ENCODE measurements around the gene TSNAXIP1. TPM values are rescaled to one million over a fixed set of nuclear protein-coding genes. Genes with fewer than 3 reads are reported as not detected.

TSNAXIP1 gene
- total and polyA plus RNA-seq, 4 experiments from 2014 or later: 0.44 to 0.64 TPM; not detected in 2

DNA sequence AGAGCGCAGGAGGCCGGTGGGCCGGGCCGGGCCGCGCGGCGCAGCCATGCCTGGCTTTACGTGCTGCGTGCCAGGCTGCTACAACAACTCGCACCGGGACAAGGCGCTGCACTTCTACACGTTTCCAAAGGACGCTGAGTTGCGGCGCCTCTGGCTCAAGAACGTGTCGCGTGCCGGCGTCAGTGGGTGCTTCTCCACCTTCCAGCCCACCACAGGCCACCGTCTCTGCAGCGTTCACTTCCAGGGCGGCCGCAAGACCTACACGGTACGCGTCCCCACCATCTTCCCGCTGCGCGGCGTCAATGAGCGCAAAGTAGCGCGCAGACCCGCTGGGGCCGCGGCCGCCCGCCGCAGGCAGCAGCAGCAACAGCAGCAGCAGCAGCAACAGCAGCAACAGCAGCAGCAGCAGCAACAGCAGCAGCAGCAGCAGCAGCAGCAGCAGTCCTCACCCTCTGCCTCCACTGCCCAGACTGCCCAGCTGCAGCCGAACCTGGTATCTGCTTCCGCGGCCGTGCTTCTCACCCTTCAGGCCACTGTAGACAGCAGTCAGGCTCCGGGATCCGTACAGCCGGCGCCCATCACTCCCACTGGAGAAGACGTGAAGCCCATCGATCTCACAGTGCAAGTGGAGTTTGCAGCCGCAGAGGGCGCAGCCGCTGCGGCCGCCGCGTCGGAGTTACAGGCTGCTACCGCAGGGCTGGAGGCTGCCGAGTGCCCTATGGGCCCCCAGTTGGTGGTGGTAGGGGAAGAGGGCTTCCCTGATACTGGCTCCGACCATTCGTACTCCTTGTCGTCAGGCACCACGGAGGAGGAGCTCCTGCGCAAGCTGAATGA is 36.0 kb downstream of the TSNAXIP1 start:
- Mint-ChIP-seq H3K4me1 (peaks cover 27 to 52% (median 39%) of the 10 kb centered on the region in 4 donors), H3K27me3 (no peaks in the 10 kb centered on the region), H3K27ac (peak overlapping the region; percentile 94 to 99 (median 97)), H3K36me3 (peaks cover 0 to 17% of the 10 kb centered on the region in 2 donors), H3K9me3 (peaks cover 0 to 2% (median 0%) of the 10 kb centered on the region in 8 donors), H3K4me3 (peak overlapping the region; percentile 93 to 98 (median 94))
- DNase-seq: peak; percentile 67 to 87 (median 77)
- intact Hi-C loops (cut with micrococcal nuclease): loop anchor here (1.0 to 2.0 kb wide), 7 partner anchors 9 to 280 kb away; partner anchors contain the start of genes CTCF, PSKH1, RANBP10 and TSNAXIP1
- Histone ChIP-seq H3K36me3 (ENCODE audit: insufficient read depth, low read length) (no peaks in the 10 kb centered on the region), H3K27ac (ENCODE audit: low read depth, low read length) (peak overlapping the region; percentile 98), H3K9me3 (ENCODE audit: control insufficient read depth in 1 of 2, low read length in 2 of 2) (no peaks in the 10 kb centered on the region), H3K4me1 (ENCODE audit: insufficient read depth, low read length) (peaks cover 43% of the 10 kb centered on the region), H3K4me3 (ENCODE audit: low read length in 2 of 2) (peak overlapping the region; percentile 64 to 99), H3K27me3 (ENCODE audit: insufficient read depth, low read length) (no peaks in the 10 kb centered on the region)
- ChIA-PET CTCF (ENCODE audit: partially characterized antibody) (interaction anchor here (0.9 to 2.8 kb wide), 3 partner anchors 26 to 296 kb away, joined by 3 to 14 read pairs (median 4); no protein-coding TSS in a partner anchor), POLR2A (ENCODE audit: partially characterized antibody) (interaction anchor here (0.7 to 5.2 kb wide), 14 partner anchors 8 to 287 kb away, joined by 3 to 60 read pairs (median 6); partner anchors contain the start of genes ACD, CTCF, EDC4 and GFOD2)

DNA sequence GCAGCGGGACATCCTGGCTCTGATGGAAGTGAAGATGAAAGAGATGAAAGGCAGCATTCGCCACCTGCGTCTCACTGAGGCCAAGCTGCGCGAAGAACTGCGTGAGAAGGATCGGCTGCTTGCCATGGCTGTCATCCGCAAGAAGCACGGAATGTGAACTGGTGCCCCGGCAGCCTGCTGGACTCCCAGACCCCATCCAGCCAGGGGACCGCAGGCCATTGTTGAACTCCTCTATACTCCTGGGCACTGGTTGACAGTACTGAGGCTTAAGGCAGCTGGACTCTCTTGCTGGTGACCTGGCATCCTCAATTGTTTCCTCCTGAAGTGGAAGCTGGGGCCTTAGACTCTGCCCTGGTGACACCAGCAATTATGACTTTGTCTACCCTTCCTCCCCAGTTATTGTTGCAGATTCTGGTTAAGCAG is 36.7 kb downstream of the TSNAXIP1 start:
- Mint-ChIP-seq H3K4me1 (peaks cover 29 to 57% (median 44%) of the 10 kb centered on the region in 4 donors), H3K27me3 (no peaks in the 10 kb centered on the region), H3K36me3 (peaks cover 0 to 17% of the 10 kb centered on the region in 2 donors), H3K4me3 (peak overlapping the region; percentile 93 to 98 (median 94)), H3K27ac (peak overlapping the region; percentile 94 to 99 (median 97)), H3K9me3 (peaks cover 0 to 2% (median 0%) of the 10 kb centered on the region in 8 donors)
- ChIA-PET CTCF (ENCODE audit: partially characterized antibody) (interaction anchor here (0.9 to 3.3 kb wide), 4 partner anchors 10 to 296 kb away, joined by 3 to 14 read pairs (median 9); no protein-coding TSS in a partner anchor), POLR2A (ENCODE audit: partially characterized antibody) (interaction anchor here (0.9 to 5.2 kb wide), 14 partner anchors 8 to 362 kb away, joined by 3 to 60 read pairs (median 6); partner anchors contain the start of genes ACD, ATP6V0D1, CTCF and EDC4)
- Histone ChIP-seq H3K4me1 (ENCODE audit: insufficient read depth, low read length) (peaks cover 49% of the 10 kb centered on the region), H3K9me3 (ENCODE audit: control insufficient read depth in 1 of 2, low read length in 2 of 2) (no peaks in the 10 kb centered on the region), H3K27me3 (ENCODE audit: insufficient read depth, low read length) (no peaks in the 10 kb centered on the region), H3K27ac (ENCODE audit: low read depth, low read length) (peak overlapping the region; percentile 98), H3K4me3 (ENCODE audit: low read length in 2 of 2) (peak overlapping the region; percentile 64 to 99), H3K36me3 (ENCODE audit: insufficient read depth, low read length) (no peaks in the 10 kb centered on the region)
- DNase-seq: no peak
- intact Hi-C loops (cut with micrococcal nuclease): loop anchor here (1.0 to 2.0 kb wide), 2 partner anchors 92 to 281 kb away; partner anchors contain the start of gene CTCF

DNA sequence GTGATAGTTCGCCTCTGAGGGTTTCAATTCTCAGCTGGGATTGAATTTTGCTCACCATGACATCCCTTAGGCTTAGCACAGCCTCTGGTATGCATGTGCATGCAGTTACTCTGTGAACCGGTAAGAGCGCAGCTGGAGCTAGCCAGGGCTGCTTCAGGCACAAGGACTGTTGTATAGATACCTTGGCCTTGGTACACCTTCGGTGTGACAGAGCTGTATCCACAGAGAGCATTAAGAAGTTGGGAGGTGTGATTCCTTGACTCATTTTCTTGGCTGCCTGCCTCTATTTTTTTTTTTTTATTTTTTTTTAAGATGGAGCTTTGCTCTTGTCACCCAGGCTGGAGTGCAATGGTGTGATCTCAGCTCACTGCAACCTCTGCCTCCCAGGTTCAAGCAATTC is 37.8 kb downstream of the TSNAXIP1 start:
- H3K27me3 Mint-ChIP-seq: no peaks in the 10 kb centered on the region
- ChIA-PET CTCF (ENCODE audit: partially characterized antibody) (interaction anchor here (0.8 to 3.3 kb wide), 11 partner anchors 9 to 384 kb away, joined by 3 to 14 read pairs (median 4); partner anchors contain the start of genes EDC4, RANBP10 and TSNAXIP1), POLR2A (ENCODE audit: partially characterized antibody) (interaction anchor here (0.6 to 5.2 kb wide), 18 partner anchors 9 to 363 kb away, joined by 3 to 60 read pairs (median 4); partner anchors contain the start of genes ATP6V0D1, CARMIL2, CTCF and EDC4)
- Histone ChIP-seq H3K27me3 (ENCODE audit: insufficient read depth, low read length) (no peaks in the 10 kb centered on the region), H3K27ac (ENCODE audit: low read depth, low read length) (peak overlapping the region; percentile 98), H3K4me3 (ENCODE audit: low read length in 2 of 2) (no peak overlapping the region), H3K9me3 (ENCODE audit: control insufficient read depth in 1 of 2, low read length in 2 of 2) (no peaks in the 10 kb centered on the region), H3K4me1 (ENCODE audit: insufficient read depth, low read length) (peaks cover 52% of the 10 kb centered on the region), H3K36me3 (ENCODE audit: insufficient read depth, low read length) (no peaks in the 10 kb centered on the region)
- intact Hi-C loops (cut with micrococcal nuclease): no loop called here
- H3K4me3 Mint-ChIP-seq: peak overlapping the region; percentile 28 to 98 (median 74)
- peak overlapping the region in 6 of 7 donors; percentile 62 to 98 (median 96) for H3K27ac Mint-ChIP-seq
- H3K9me3 Mint-ChIP-seq: peaks cover 0 to 2% (median 0%) of the 10 kb centered on the region in 8 donors
- peaks cover 34 to 61% (median 48%) of the 10 kb centered on the region in 4 donors for H3K4me1 Mint-ChIP-seq
- DNase-seq: no peak
- H3K36me3 Mint-ChIP-seq: peaks cover 0 to 17% of the 10 kb centered on the region in 2 donors

DNA sequence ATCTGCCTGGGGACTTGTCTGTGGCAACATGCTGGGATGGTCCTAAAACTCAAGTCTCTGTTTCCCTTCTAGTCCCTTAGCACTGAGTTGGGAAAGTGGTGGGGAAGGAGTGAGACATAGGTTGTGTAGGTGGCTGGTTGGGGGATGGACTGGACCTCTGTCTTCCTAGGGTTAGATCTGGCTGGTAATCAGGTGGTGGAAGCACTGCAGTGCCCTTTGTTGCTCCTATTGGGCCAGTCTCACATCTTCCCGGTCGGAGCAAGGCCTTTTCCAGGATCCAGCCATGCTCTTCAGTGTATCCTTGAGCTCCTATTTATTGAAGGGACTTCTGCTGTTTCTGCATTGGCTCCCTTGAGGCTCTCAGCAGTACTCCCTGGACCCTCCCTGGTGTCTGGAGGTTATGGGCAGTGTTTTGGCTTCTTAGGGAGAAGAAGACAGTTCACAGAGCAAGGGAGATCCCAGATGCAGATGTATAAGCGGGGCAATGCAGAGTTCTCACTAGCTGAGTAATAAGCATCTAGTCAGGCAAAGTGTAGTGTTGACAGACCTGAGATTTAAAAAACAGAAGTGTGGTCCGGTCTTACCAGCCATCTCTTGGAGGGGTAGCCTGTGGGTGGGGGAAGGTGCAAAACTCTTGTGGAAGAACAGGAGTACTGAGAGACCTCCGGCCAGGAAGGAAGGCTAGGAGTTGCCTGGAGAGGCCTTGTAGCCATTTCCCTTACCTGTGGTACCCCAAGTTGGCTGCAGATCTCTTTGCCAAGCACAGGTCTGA is 38.8 kb downstream of the TSNAXIP1 start:
- no peaks in the 10 kb centered on the region for H3K27me3 Mint-ChIP-seq
- H3K27ac Mint-ChIP-seq: peak overlapping the region; percentile 85 to 98 (median 95)
- Histone ChIP-seq H3K4me3 (ENCODE audit: low read length in 2 of 2) (peak overlapping the region; percentile 86 to 90), H3K27me3 (ENCODE audit: insufficient read depth, low read length) (no peaks in the 10 kb centered on the region), H3K36me3 (ENCODE audit: insufficient read depth, low read length) (no peaks in the 10 kb centered on the region), H3K4me1 (ENCODE audit: insufficient read depth, low read length) (peaks cover 52% of the 10 kb centered on the region), H3K9me3 (ENCODE audit: control insufficient read depth in 1 of 2, low read length in 2 of 2) (no peaks in the 10 kb centered on the region), H3K27ac (ENCODE audit: low read depth, low read length) (peak overlapping the region; percentile 80)
- no peak for DNase-seq
- ChIA-PET POLR2A (ENCODE audit: partially characterized antibody) (interaction anchor here (0.6 to 5.2 kb wide), 22 partner anchors 10 to 324 kb away, joined by 3 to 60 read pairs (median 4); partner anchors contain the start of genes ACD, DDX28, DUS2 and EDC4), CTCF (ENCODE audit: partially characterized antibody) (interaction anchor here (0.8 to 3.3 kb wide), 15 partner anchors 8 to 383 kb away, joined by 3 to 14 read pairs (median 5); partner anchors contain the start of genes ATP6V0D1, EDC4, NRN1L and RANBP10)
- peaks cover 35 to 61% (median 47%) of the 10 kb centered on the region in 4 donors for H3K4me1 Mint-ChIP-seq
- H3K36me3 Mint-ChIP-seq: peaks cover 0 to 17% of the 10 kb centered on the region in 2 donors
- H3K9me3 Mint-ChIP-seq: peaks cover 0 to 2% (median 0%) of the 10 kb centered on the region in 8 donors
- peak overlapping the region; percentile 85 to 94 (median 89) for H3K4me3 Mint-ChIP-seq
- intact Hi-C loops (cut with micrococcal nuclease): loop anchor here (1.0 kb wide), 6 partner anchors 12 to 239 kb away; partner anchors contain the start of genes ACD, PARD6A, PSKH1 and RANBP10

DNA sequence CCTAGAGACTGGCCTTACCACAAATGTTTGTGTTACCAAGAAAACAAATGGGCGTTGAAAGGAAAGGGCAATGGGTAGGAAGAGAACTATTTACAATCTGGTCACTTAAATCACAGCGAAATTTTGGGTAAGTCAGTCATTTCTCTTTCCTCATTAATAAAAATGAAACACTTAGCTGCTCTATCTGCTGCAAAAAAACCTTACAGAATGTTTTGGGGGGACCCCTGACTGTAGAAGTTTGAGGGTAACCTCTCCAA is 39.3 kb downstream of the TSNAXIP1 start:
- peak overlapping the region; percentile 85 to 94 (median 89) for H3K4me3 Mint-ChIP-seq
- H3K9me3 ChIP-seq (ENCODE audit: control insufficient read depth in 1 of 2, low read length in 2 of 2): no peaks in the 10 kb centered on the region
- H3K27ac ChIP-seq (ENCODE audit: low read depth, low read length): peak overlapping the region; percentile 80
- peaks cover 0 to 2% (median 0%) of the 10 kb centered on the region in 8 donors for H3K9me3 Mint-ChIP-seq
- H3K27ac Mint-ChIP-seq: peak overlapping the region; percentile 85 to 98 (median 95)
- peaks cover 0 to 17% of the 10 kb centered on the region in 2 donors for H3K36me3 Mint-ChIP-seq
- POLR2A ChIA-PET (ENCODE audit: partially characterized antibody): interaction anchor here (0.7 to 5.2 kb wide), 23 partner anchors 10 to 438 kb away, joined by 3 to 60 read pairs (median 4); partner anchors contain the start of genes ACD, DDX28, DUS2 and EDC4
- peaks cover 36 to 61% (median 47%) of the 10 kb centered on the region in 4 donors for H3K4me1 Mint-ChIP-seq
- peak overlapping the region; percentile 86 to 90 for H3K4me3 ChIP-seq (ENCODE audit: low read length in 2 of 2)
- H3K4me1 ChIP-seq (ENCODE audit: insufficient read depth, low read length): peaks cover 52% of the 10 kb centered on the region
- H3K27me3 Mint-ChIP-seq: no peaks in the 10 kb centered on the region
- CTCF ChIA-PET (ENCODE audit: partially characterized antibody): interaction anchor here (1.1 to 3.3 kb wide), 8 partner anchors 9 to 382 kb away, joined by 3 to 14 read pairs (median 5); partner anchors contain the start of genes ATP6V0D1 and NRN1L
- no peaks in the 10 kb centered on the region for H3K36me3 ChIP-seq (ENCODE audit: insufficient read depth, low read length)
- DNase-seq: no peak
- no peaks in the 10 kb centered on the region for H3K27me3 ChIP-seq (ENCODE audit: insufficient read depth, low read length)
- intact Hi-C loops (cut with micrococcal nuclease): loop anchor here (1.0 kb wide), 6 partner anchors 13 to 238 kb away; partner anchors contain the start of genes ACD, PARD6A, PSKH1 and RANBP10

Data from CD4-positive, alpha-beta memory T cell (primary cell).